Measurements from ENCODE around the gene ENC1.

- TF ChIP-seq CTCF (conservative IDR thresholded peaks at IDR 0.05; ENCODE audit: low read depth, low read length) (no peak), EZH2 (IDR thresholded peaks at IDR 0.05; ENCODE audit: low read length, unreplicated experiment) (no peak)
These were observed 30.0 kb upstream of the ENC1 start for GRCh38 chr5:74670396-74671038.
